Gastrocnemius medialis (tissue), 4 donors: ENCODE data around the gene NISCH. TPM values are rescaled to one million over a fixed set of nuclear protein-coding genes. Genes with fewer than 3 reads are reported as not detected.

ENCODE experiments used
- ATAC-seq, 2 donors: fragments of 150-250 bp; one replicate each; pipeline ENCODE4 v1.9.1; 2016
- DNase-seq, 2 donors: peaks; one replicate each; pipeline ENCODE4 v3.0.0-alpha.2; 2019
- H3K27ac ChIP-seq, 4 donors: fragments of 200-600 bp; sonication (generic); 1 replicate in 1 of 4; 2 replicates in 3 of 4; pipeline ENCODE4 v1.5.1; 2016 to 2018; ENCODE audit warnings: mild to moderate bottlenecking in 2 of 4, moderate library complexity in 1 of 4
- H3K27me3 ChIP-seq, 3 donors: fragments of 200-600 bp; sonication (generic) in 2 of 3; 1 replicate in 1 of 3; 2 replicates in 2 of 3; pipeline versions ENCODE4 v1.5.1 to v1.6.0; 2016 to 2019; ENCODE audit warnings: mild to moderate bottlenecking in 1 of 3, moderate library complexity in 1 of 3
- H3K36me3 ChIP-seq, 2 donors: fragments of 200-600 bp; sonication (generic) in 1 of 2; one replicate each; pipeline ENCODE4 v1.5.1; 2017 to 2018
- H3K4me1 ChIP-seq, 2 donors: fragments of 200-600 bp; sonication (generic) in 1 of 2; one replicate each; pipeline ENCODE4 v1.5.1; 2016 to 2017; ENCODE audit warnings: mild to moderate bottlenecking in 2 of 2
- H3K4me3 ChIP-seq, 4 donors: fragments of 200-600 bp; sonication (generic) in 3 of 4; 1 replicate in 1 of 4; 2 replicates in 3 of 4; pipeline ENCODE4 v1.5.1; 2016 to 2019; ENCODE audit warnings: mild to moderate bottlenecking in 2 of 4
- H3K9me3 ChIP-seq, 3 donors: fragments of 200-600 bp; sonication (generic) in 2 of 3; 1 replicate in 1 of 3; 2 replicates in 2 of 3; pipeline ENCODE4 v1.5.1; 2016 to 2019
- POLR2A ChIP-seq, 2 donors: fragments of 450-650 bp; IDR thresholded peaks; one replicate each; pipeline ENCODE4 v1.6.1; 2017; ENCODE audit warnings: antibody characterized with exemption in 2 of 2, mild to moderate bottlenecking in 2 of 2, moderate library complexity in 2 of 2
- in situ Hi-C, 4 donors: fragments of 200-750 bp; cut with MboI; loops; one replicate each; pipeline versions ENCODE4 v1.15.0 to v1.8.0; 2017; ENCODE audit warnings: low sequenced_read_pairs in 4 of 4
- intact Hi-C: fragments of 100-400 bp; cut with DNase I; formaldehyde crosslinking; loops from one replicate; pipeline ENCODE4 v1.15.1; 2023; ENCODE audit warnings: low total_unique reads
- total RNA-seq, 4 donors: library from RNA; depleted of rRNA; stranded (reverse); fragments of >200 nt; gene quantifications; one replicate each; pipeline versions ENCODE4 v1.1.0 to v1.2.3, GENCODE V29; 2016
- TF ChIP-seq, protein P1 (sequence below), 5 experiments: fragments of 450-650 bp in 3 of 5; fragments of 200-600 bp in 2 of 5; sonication (generic) in 2 of 5; IDR thresholded peaks in 4 of 5; conservative IDR thresholded peaks in 1 of 5; 1 replicate in 4 of 5; 2 replicates in 1 of 5; pipeline ENCODE4 v1.5.1; 2016 to 2019; ENCODE audit warnings: antibody characterized with exemption in 5 of 5, mild to moderate bottlenecking in 3 of 5, moderate library complexity in 3 of 5

Gene NISCH
- total RNA-seq, 4 donors from 2014 or later: 19.2 to 38.3 (median 25.0) TPM

DNA sequence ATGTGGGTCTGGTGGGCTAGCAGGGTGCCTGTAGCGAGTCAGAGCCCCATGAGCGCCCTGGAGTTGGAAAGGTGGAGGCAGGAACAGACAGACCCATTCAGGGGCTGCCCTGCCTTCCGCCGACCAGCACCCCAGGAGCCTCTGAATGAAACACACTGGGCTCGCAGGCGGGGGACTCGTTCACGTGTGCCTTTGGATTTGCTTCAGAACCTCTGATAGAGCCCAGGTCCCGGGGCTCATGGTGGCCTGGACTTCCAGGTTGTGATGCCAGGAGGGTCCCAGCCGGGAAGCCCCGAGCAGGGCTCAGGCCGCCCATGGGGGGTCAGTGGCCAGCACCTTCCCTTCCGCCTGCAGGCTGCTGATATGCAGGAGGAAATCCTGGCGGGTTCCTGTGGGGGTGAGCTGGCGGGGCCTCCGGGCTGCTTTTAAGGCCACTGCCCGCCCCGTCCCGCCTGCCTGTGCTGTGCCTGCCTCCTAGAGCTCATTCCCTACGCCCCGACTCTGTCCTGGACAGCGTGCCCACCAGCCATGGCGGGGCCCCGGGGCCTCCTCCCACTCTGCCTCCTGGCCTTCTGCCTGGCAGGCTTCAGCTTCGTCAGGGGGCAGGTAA, 39.6 kb downstream of the NISCH start, which contains the start of gene STAB1:
Gene STAB1, plus strand, starts transcription at position 453 of the 610 bp plus-strand sequence. Its CDS starts 76 bp downstream, at position 529.
- no peak for TF ChIP-seq POLR2A (IDR thresholded peaks at IDR 0.05)
- TF ChIP-seq, protein P1, sequence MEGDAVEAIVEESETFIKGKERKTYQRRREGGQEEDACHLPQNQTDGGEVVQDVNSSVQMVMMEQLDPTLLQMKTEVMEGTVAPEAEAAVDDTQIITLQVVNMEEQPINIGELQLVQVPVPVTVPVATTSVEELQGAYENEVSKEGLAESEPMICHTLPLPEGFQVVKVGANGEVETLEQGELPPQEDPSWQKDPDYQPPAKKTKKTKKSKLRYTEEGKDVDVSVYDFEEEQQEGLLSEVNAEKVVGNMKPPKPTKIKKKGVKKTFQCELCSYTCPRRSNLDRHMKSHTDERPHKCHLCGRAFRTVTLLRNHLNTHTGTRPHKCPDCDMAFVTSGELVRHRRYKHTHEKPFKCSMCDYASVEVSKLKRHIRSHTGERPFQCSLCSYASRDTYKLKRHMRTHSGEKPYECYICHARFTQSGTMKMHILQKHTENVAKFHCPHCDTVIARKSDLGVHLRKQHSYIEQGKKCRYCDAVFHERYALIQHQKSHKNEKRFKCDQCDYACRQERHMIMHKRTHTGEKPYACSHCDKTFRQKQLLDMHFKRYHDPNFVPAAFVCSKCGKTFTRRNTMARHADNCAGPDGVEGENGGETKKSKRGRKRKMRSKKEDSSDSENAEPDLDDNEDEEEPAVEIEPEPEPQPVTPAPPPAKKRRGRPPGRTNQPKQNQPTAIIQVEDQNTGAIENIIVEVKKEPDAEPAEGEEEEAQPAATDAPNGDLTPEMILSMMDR (IDR thresholded peaks at IDR 0.05 in 4 of 5, conservative IDR thresholded peaks at IDR 0.05 in 1 of 5): no peak
- intact Hi-C loops (no loop called here), in situ Hi-C loops (no loop called here)
- peaks cover 0 to 31% of the 10 kb centered on the region in 2 donors for H3K36me3 ChIP-seq
- no peaks in the 10 kb centered on the region for H3K27me3 ChIP-seq
- peak within 1 kb of the TSS; percentile 37 to 47 (median 41) for H3K4me3 ChIP-seq
- peak in 1 of 2 donors; percentile 26 for DNase-seq
- H3K4me1 ChIP-seq: peaks cover 27 to 31% of the 10 kb centered on the region in 2 donors
- H3K27ac ChIP-seq: peak within 1 kb of the TSS; percentile 61 to 70 (median 66)
- no peaks in the 10 kb centered on the region for H3K9me3 ChIP-seq
- peak in 1 of 2 donors; percentile 40 for ATAC-seq

DNA sequence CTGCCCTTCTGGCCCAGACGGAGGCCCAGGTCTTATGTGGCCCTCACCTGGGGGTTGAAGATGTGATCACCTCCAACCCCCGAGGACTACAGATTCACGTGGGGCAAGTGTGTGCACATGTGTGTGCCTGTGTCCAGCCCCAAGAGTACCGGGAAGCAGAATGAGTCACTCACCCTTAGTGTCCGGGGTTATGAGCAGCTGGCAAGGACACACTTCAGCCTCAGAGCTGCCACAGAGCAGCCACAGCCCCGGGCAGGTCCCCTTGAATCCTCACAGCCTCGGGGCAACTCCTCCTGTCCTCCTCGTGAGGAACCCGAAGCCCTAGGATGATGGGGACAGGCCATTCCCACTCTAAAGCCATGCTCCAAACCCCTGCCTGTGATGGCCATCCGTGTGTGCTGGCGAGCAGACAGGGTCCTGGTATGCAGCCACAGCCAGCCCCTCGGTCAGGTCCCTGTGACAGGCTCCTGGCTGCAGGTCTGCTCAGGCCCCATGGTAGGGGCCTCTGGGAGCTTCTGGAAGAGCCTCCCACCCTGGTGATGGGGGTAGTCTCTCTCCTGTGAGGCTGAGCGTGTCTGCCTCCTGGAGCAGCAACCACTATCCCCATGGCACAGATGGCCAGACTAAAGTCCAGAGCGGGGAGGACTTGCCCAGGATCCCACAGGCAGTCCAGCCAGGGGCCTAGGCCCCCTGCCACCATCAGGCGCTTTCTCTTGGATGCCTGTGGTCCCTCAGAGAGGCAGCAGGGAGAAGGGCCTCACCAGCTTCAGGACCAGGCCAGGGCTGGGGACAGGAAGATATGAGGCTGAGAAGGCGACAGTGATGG, 40.6 kb downstream of the NISCH start:
- intact Hi-C loops: no loop called here

DNA sequence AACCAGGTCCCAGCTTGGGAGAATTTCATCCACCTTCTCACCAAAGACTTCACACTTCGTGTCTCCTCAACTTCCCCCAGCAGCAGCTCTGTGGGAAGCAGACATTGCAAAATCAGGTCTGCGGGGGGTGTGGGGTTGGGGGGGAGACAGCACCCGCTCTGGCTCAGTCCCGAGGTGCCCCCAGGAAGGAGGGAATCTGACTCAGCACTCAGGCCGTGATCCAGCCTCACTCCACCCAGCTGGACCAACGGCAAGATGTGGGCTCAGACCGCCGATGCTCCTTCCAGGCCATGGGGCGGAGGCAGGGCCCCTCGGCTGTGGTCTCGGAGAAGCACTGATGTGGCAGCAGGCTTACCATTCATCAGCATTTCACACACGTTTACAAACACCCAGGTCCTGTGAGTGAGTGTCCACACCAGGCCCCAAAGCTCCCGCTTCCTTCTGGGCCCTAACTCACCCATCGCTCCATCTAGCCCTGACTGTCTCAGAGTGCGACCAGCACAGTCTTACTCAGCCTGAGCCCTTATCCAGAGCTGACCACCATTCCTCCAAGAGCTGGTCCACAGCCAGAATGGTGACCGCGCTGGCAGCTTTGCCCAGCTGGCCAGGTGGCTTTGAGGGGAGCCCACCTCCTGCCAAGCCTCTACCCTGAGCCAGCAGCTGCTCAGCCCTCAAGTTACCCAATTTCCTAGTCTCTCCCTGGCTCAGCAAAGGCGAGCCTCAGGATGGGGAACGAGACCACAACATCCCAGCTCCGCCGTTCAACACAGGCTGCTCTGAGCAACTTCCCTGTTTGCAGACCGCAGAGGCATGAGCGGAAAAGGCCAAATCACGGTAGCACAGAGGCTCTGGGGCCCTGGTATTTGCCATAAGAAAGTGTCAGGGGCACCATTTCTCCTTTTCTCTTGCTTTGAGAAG, 43.0 kb downstream of the NISCH start:
- no peaks in the 10 kb centered on the region for H3K27me3 ChIP-seq
- H3K4me1 ChIP-seq: peaks cover 7 to 12% of the 10 kb centered on the region in 2 donors
- H3K4me3 ChIP-seq: no peak overlapping the region
- intact Hi-C loops: no loop called here
- H3K27ac ChIP-seq: no peak overlapping the region
- H3K9me3 ChIP-seq: no peaks in the 10 kb centered on the region
- DNase-seq (peak; percentile 33 to 56), ATAC-seq (no peak)
- in situ Hi-C loops: no loop called here
- H3K36me3 ChIP-seq: no peaks in the 10 kb centered on the region
- no peak for TF ChIP-seq POLR2A (IDR thresholded peaks at IDR 0.05)
- TF ChIP-seq, protein P1 (IDR thresholded peaks at IDR 0.05 in 4 of 5, conservative IDR thresholded peaks at IDR 0.05 in 1 of 5): no peak

More for the DNA sequence above, 40.6 kb downstream of the NISCH start:
- DNase-seq (no peak), ATAC-seq (peak in 1 of 2 donors; percentile 47)
- Histone ChIP-seq H3K4me3 (peak overlapping the region; percentile 37 to 47 (median 41)), H3K9me3 (no peaks in the 10 kb centered on the region), H3K27me3 (no peaks in the 10 kb centered on the region), H3K4me1 (peaks cover 22 to 28% of the 10 kb centered on the region in 2 donors), H3K27ac (peak overlapping the region; percentile 42 to 70 (median 66)), H3K36me3 (peaks cover 0 to 21% of the 10 kb centered on the region in 2 donors)
- TF ChIP-seq, protein P1 (IDR thresholded peaks at IDR 0.05 in 4 of 5, conservative IDR thresholded peaks at IDR 0.05 in 1 of 5): no peak
- TF ChIP-seq POLR2A (IDR thresholded peaks at IDR 0.05): no peak
- in situ Hi-C loops: no loop called here

DNA sequence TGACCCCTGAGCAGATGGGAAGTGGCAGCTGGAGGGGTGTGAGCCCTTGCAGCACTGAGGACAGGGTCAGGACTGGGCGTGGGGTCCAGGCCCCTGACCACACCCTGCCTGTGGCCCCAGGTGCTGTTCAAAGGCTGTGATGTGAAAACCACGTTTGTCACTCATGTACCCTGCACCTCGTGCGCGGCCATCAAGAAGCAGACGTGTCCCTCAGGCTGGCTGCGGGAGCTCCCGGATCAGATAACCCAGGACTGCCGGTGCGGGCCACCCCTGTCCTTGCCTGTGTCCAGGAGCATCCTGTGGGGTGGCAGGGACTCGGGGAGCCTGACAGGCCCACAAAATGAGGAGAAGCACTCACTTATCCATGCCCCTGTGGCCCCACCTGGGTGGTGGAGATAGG, 45.6 kb downstream of the NISCH start:
- intact Hi-C loops (no loop called here), in situ Hi-C loops (no loop called here)
- Histone ChIP-seq H3K4me3 (no peak overlapping the region), H3K27me3 (no peaks in the 10 kb centered on the region), H3K27ac (no peak overlapping the region), H3K9me3 (no peaks in the 10 kb centered on the region), H3K4me1 (no peaks in the 10 kb centered on the region), H3K36me3 (no peaks in the 10 kb centered on the region)
- ATAC-seq (no peak), DNase-seq (no peak)
- TF ChIP-seq, protein P1 (IDR thresholded peaks at IDR 0.05 in 4 of 5, conservative IDR thresholded peaks at IDR 0.05 in 1 of 5): no peak
- no peak for TF ChIP-seq POLR2A (IDR thresholded peaks at IDR 0.05)
